Astrocyte (in vitro differentiated cells and primary cell): ENCODE measurements around the gene F10.

ENCODE experiments used
- EZH2 ChIP-seq: IDR thresholded peaks from 2 replicates; pipeline ENCODE4 v1.6.1; 2012; ENCODE audit warnings: mild to moderate bottlenecking, low read length, inconsistent platforms; ENCODE audit not compliant: insufficient read depth
- TF ChIP-seq, protein P1 (sequence below): IDR thresholded peaks from 2 replicates; pipeline ENCODE4 v1.5.1; 2011; ENCODE audit warnings: low read depth, mild to moderate bottlenecking, inconsistent platforms, low read length, moderate library complexity; ENCODE audit not compliant: insufficient read depth

DNA sequence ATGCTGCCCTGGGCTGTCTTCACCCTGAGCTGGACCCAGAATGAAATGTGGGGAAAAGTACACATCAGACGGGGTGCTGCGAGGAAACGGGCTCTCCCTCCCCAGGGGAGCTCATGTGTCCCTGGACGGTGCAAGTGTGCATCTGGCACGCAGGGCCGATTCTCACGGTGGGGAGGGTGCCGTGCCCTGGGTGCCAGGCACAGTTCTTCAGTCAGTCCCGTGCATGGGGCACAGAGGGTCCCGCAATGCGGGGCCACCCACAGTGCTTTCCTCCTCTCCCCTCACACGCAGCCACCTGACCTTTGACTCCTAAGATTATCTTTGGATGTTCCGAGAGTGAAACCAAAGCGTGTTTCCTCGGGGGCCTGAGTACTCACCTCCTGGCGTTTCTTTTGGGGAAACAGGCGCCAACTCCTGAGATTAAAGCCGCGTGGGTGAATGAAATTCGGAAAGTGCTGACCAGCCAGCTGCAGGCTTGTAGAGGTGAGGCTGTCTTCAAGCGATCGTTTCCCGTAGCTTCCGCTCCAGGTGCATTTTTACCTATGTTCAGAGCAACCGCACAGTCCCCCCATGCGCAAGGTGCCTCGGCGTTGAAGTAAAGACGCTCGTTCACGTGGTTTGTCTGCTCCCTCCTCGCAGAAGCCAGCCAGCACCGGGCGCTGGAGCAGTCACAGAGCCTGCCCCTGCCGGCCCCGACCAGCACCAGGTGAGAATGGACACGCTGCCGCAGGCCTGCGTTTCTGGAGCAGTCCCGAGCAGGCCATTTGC, 34.5 kb upstream of the F10 start:
- TF ChIP-seq, protein P1, sequence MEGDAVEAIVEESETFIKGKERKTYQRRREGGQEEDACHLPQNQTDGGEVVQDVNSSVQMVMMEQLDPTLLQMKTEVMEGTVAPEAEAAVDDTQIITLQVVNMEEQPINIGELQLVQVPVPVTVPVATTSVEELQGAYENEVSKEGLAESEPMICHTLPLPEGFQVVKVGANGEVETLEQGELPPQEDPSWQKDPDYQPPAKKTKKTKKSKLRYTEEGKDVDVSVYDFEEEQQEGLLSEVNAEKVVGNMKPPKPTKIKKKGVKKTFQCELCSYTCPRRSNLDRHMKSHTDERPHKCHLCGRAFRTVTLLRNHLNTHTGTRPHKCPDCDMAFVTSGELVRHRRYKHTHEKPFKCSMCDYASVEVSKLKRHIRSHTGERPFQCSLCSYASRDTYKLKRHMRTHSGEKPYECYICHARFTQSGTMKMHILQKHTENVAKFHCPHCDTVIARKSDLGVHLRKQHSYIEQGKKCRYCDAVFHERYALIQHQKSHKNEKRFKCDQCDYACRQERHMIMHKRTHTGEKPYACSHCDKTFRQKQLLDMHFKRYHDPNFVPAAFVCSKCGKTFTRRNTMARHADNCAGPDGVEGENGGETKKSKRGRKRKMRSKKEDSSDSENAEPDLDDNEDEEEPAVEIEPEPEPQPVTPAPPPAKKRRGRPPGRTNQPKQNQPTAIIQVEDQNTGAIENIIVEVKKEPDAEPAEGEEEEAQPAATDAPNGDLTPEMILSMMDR = no peak
- TF ChIP-seq EZH2 = no peak
